ACC112 (cell line): ENCODE measurements around the gene RYR2.
A peak's percentile ranks its signal among the peaks of the same experiment; 100 is the strongest.

Experiments used
- H2AFZ ChIP-seq: fragments of 200-600 bp; sonication (generic); one replicate; pipeline ENCODE4 v1.6.0; 2017; ENCODE audit warnings: antibody characterized with exemption, low read length; ENCODE audit not compliant: unreplicated experiment
- H3K27ac ChIP-seq: fragments of 200-600 bp; sonication (generic); 2 replicates; pipeline ENCODE4 v1.5.1; 2014; ENCODE audit warnings: low read depth, mild to moderate bottlenecking, antibody characterized with exemption, low read length, moderate library complexity
- H3K27me3 ChIP-seq: fragments of 200-600 bp; sonication (generic); 2 replicates; pipeline ENCODE4 v1.6.1; 2014; ENCODE audit warnings: mild to moderate bottlenecking, antibody characterized with exemption, low read length, moderate library complexity, mixed read lengths; ENCODE audit not compliant: insufficient read depth
- H3K36me3 ChIP-seq: fragments of 200-600 bp; sonication (generic); 2 replicates; pipeline ENCODE4 v1.6.1; 2016; ENCODE audit warnings: mild to moderate bottlenecking, antibody characterized with exemption, low read length, moderate library complexity, mixed read lengths; ENCODE audit not compliant: insufficient read depth
- H3K4me1 ChIP-seq: fragments of 200-600 bp; sonication (generic); one replicate; pipeline ENCODE4 v1.6.1; 2016; ENCODE audit warnings: low read length, mixed read lengths; ENCODE audit not compliant: insufficient read depth, unreplicated experiment, control insufficient read depth
- H3K4me3 ChIP-seq: fragments of 200-600 bp; sonication (generic); 2 replicates; pipeline ENCODE4 v1.5.1; 2014; ENCODE audit warnings: mild to moderate bottlenecking, low read depth, low read length
- H3K79me2 ChIP-seq: fragments of 200-600 bp; sonication (generic); one replicate; pipeline ENCODE4 v1.6.0; 2016; ENCODE audit warnings: low read length; ENCODE audit not compliant: control insufficient read depth, unreplicated experiment, insufficient read depth

Gene RYR2

DNA sequence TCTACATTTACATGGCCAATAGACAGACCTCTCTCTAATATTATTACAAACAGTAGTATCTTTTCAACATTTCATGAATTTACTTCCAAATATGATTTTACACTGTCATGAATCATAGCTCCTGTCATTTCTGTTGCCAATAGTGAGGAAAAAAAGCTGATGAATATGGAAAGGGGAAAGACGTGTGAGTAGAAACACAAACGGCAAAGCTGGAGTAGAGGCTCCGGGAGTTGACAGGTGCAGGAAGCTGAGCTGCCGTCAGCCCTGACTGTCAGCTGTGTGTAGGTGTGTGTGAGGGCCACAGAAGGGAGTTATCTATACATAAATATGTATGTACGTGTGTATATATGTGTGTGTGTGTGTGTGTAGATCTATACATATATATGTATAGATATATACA, 431.9 kb downstream of the RYR2 start:
- H2AFZ ChIP-seq: no peak overlapping the region
- H3K27me3 ChIP-seq: no peaks in the 10 kb centered on the region
- H3K79me2 ChIP-seq: no peaks in the 10 kb centered on the region

GRCh38 chr1:237478082-237478481, 436.1 kb downstream of the RYR2 start:
- no peaks in the 10 kb centered on the region for H3K4me1 ChIP-seq
- no peaks in the 10 kb centered on the region for H3K36me3 ChIP-seq
- H3K27ac ChIP-seq: no peak overlapping the region
- no peak overlapping the region for H3K4me3 ChIP-seq
- H3K27me3 ChIP-seq: no peaks in the 10 kb centered on the region
- H2AFZ ChIP-seq: no peak overlapping the region
- H3K79me2 ChIP-seq: no peaks in the 10 kb centered on the region

More for the DNA sequence above, 431.9 kb downstream of the RYR2 start:
- Histone ChIP-seq H3K4me1 (no peaks in the 10 kb centered on the region), H3K27ac (no peak overlapping the region), H3K4me3 (no peak overlapping the region), H3K36me3 (no peaks in the 10 kb centered on the region)

GRCh38 chr1:237478842-237479241, 436.9 kb downstream of the RYR2 start:
- H2AFZ ChIP-seq: no peak overlapping the region
- H3K79me2 ChIP-seq: no peaks in the 10 kb centered on the region
- H3K27me3 ChIP-seq: no peaks in the 10 kb centered on the region
- no peaks in the 10 kb centered on the region for H3K4me1 ChIP-seq
- no peak overlapping the region for H3K27ac ChIP-seq
- H3K4me3 ChIP-seq: no peak overlapping the region; the same call in 1 of the 2 replicates
- H3K36me3 ChIP-seq: no peaks in the 10 kb centered on the region

GRCh38 chr1:237482777-237483176, 440.8 kb downstream of the RYR2 start:
- Histone ChIP-seq H2AFZ (no peak overlapping the region), H3K27me3 (no peaks in the 10 kb centered on the region), H3K4me3 (no peak overlapping the region), H3K79me2 (no peaks in the 10 kb centered on the region), H3K4me1 (no peaks in the 10 kb centered on the region), H3K36me3 (no peaks in the 10 kb centered on the region), H3K27ac (no peak overlapping the region)

- Histone ChIP-seq H3K79me2 (no peaks in the 10 kb centered on the region), H3K27me3 (no peaks in the 10 kb centered on the region), H2AFZ (no peak overlapping the region), H3K27ac (no peak overlapping the region), H3K36me3 (no peaks in the 10 kb centered on the region), H3K4me3 (no peak overlapping the region), H3K4me1 (no peaks in the 10 kb centered on the region)
Observed at GRCh38 chr1:237492359-237492758, 450.4 kb downstream of the RYR2 start.

- Histone ChIP-seq H3K27ac (no peak overlapping the region), H3K4me3 (no peak overlapping the region), H3K79me2 (no peaks in the 10 kb centered on the region), H2AFZ (no peak overlapping the region), H3K36me3 (no peaks in the 10 kb centered on the region), H3K4me1 (no peaks in the 10 kb centered on the region), H3K27me3 (no peaks in the 10 kb centered on the region)
Observed at GRCh38 chr1:237500566-237500965, 458.6 kb downstream of the RYR2 start.

- Histone ChIP-seq H3K27me3 (no peaks in the 10 kb centered on the region), H3K79me2 (no peaks in the 10 kb centered on the region), H3K36me3 (no peaks in the 10 kb centered on the region), H3K4me3 (no peak overlapping the region), H2AFZ (no peak overlapping the region), H3K4me1 (no peaks in the 10 kb centered on the region), H3K27ac (no peak overlapping the region)
Observed at GRCh38 chr1:237503292-237503691, 461.3 kb downstream of the RYR2 start.

DNA sequence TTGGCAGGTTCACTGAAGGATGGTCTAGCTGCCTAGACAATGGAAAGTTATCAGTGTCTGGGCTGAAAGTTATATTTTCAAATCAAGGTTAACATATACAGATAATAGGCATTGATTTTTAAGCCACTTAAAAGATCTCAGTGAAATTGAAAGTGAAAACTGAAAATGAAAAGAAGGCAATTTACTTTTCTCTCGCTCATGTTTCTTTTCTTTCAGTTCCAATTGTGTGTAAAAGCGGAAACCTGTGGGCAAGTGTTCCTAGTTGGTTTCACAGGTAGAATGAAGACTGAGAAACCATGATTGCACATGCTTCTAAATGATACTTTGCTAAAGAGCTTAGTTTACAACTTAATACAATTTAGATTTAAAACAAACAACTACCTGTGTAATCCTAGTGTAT, 465.0 kb downstream of the RYR2 start:
- H3K4me1 ChIP-seq: no peaks in the 10 kb centered on the region
- no peak overlapping the region for H3K27ac ChIP-seq
- H2AFZ ChIP-seq: no peak overlapping the region
- H3K36me3 ChIP-seq: no peaks in the 10 kb centered on the region
- no peaks in the 10 kb centered on the region for H3K27me3 ChIP-seq
- peak overlapping the region; percentile 54 for H3K4me3 ChIP-seq
- no peaks in the 10 kb centered on the region for H3K79me2 ChIP-seq

DNA sequence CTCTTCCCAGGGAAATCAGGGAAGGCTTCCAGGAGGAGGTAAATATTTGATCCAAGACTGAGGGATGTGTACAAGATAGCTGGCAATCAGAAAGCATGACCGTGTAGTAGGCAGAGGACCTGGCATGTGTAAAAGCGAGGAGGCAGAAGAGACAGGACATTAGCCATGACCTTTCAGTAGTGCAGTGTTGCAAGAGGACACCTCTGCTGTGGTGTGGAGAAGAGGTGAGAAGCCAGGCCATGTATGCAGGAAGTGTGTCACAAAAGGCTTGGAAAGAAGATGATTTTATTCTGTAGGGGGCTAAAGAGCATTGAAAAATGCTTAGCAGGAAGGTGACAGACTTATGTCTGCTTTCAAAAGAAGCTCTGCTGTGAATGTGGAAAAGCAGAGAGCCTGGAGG, 467.8 kb downstream of the RYR2 start:
- Histone ChIP-seq H3K79me2 (no peaks in the 10 kb centered on the region), H3K27me3 (no peaks in the 10 kb centered on the region), H2AFZ (no peak overlapping the region), H3K4me1 (no peaks in the 10 kb centered on the region), H3K4me3 (no peak overlapping the region), H3K36me3 (no peaks in the 10 kb centered on the region), H3K27ac (no peak overlapping the region)

GRCh38 chr1:237525102-237525501, 483.1 kb downstream of the RYR2 start:
- Histone ChIP-seq H3K4me3 (no peak overlapping the region), H2AFZ (no peak overlapping the region), H3K27ac (no peak overlapping the region), H3K27me3 (no peaks in the 10 kb centered on the region), H3K79me2 (no peaks in the 10 kb centered on the region), H3K4me1 (no peaks in the 10 kb centered on the region), H3K36me3 (no peaks in the 10 kb centered on the region)

- no peaks in the 10 kb centered on the region for H3K79me2 ChIP-seq
- H3K4me3 ChIP-seq: no peak overlapping the region
- H3K4me1 ChIP-seq: no peaks in the 10 kb centered on the region
Observed at GRCh38 chr1:237527761-237528160, 485.8 kb downstream of the RYR2 start.

More at GRCh38 chr1:237527761-237528160, 485.8 kb downstream of the RYR2 start:
- Histone ChIP-seq H3K27ac (no peak overlapping the region), H2AFZ (no peak overlapping the region), H3K36me3 (no peaks in the 10 kb centered on the region), H3K27me3 (no peaks in the 10 kb centered on the region)
